A549 (cell line): ENCODE data around the gene SLC23A2.

Source experiments
- HDAC2 ChIP-seq: fragments of 200-600 bp; sonication (generic); IDR thresholded peaks from 2 replicates; pipeline ENCODE4 v1.6.1; 2016
- JUN ChIP-seq, 2 experiments: fragments of >200 bp; sonication (Bioruptor Twin); formaldehyde crosslinking; IDR thresholded peaks; 2 replicates in 1 of 2; 3 replicates in 1 of 2; pipeline ENCODE4 v1.6.1; 2016 to 2017
- POLR2A ChIP-seq: IDR thresholded peaks from 2 replicates; pipeline ENCODE4 v1.6.1; 2012; ENCODE audit warnings: mild to moderate bottlenecking, low read length
- REST ChIP-seq: fragments of 200-600 bp; sonication (generic); IDR thresholded peaks from 2 replicates; pipeline ENCODE4 v1.6.1; 2016; ENCODE audit warnings: antibody characterized with exemption, mild to moderate bottlenecking, moderate library complexity

- no peak for TF ChIP-seq POLR2A
- TF ChIP-seq REST = no peak
- no peak for TF ChIP-seq HDAC2
- no peak for TF ChIP-seq JUN (IDR thresholded peaks at IDR 0.05)
Observed at GRCh38 chr20:4942331-4942730, 59.0 kb downstream of the SLC23A2 start.
